ENCODE measurements around the gene CALD1.
A peak's percentile ranks its signal among the peaks of the same experiment; 100 is the strongest.

CALD1 gene, protein sequence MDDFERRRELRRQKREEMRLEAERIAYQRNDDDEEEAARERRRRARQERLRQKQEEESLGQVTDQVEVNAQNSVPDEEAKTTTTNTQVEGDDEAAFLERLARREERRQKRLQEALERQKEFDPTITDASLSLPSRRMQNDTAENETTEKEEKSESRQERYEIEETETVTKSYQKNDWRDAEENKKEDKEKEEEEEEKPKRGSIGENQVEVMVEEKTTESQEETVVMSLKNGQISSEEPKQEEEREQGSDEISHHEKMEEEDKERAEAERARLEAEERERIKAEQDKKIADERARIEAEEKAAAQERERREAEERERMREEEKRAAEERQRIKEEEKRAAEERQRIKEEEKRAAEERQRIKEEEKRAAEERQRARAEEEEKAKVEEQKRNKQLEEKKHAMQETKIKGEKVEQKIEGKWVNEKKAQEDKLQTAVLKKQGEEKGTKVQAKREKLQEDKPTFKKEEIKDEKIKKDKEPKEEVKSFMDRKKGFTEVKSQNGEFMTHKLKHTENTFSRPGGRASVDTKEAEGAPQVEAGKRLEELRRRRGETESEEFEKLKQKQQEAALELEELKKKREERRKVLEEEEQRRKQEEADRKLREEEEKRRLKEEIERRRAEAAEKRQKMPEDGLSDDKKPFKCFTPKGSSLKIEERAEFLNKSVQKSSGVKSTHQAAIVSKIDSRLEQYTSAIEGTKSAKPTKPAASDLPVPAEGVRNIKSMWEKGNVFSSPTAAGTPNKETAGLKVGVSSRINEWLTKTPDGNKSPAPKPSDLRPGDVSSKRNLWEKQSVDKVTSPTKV

DNA sequence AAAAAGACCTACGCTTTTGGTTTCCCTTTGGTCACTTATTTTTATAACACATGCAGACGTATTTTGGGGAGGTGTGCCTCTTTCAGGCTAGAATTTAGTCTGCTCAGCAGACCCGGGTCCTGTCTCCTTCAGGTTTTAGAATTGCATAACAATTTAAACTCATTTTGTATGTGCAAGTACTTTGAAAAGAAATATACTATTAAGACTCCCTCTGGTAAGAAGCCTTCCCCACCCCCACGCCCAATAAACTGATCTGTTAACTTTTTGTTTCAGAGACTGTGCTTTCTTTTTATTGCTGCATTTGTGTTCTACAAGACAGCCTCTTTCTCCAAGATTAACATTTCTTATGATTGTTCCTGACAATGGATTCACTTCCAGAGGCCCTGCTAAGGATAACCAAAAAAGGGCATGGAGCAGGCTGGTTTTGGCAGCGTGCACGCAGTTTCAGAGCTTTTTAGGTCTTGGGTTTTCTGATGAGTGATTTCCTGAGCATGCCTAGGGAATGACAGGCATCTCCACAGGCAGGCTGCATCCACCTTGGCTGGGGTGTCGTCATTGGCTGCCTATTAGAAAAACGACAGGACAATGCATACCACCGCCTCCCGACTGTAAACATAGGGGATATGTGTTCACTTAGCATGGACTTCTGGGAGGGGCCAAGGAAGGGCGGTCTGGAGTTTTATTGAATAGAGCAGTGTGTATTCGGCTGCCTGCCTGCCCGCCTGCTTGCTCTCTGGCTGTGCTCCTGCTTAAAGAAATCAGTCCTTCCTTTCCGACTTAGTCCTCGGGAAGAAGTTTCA is at the start of gene CALD1:
TSS of gene CALD1 (plus strand) at position 694 of the 800 bp plus-strand sequence. CDS start 88,100 bp downstream, outside the sequence.
- TF ChIP-seq, protein P1, sequence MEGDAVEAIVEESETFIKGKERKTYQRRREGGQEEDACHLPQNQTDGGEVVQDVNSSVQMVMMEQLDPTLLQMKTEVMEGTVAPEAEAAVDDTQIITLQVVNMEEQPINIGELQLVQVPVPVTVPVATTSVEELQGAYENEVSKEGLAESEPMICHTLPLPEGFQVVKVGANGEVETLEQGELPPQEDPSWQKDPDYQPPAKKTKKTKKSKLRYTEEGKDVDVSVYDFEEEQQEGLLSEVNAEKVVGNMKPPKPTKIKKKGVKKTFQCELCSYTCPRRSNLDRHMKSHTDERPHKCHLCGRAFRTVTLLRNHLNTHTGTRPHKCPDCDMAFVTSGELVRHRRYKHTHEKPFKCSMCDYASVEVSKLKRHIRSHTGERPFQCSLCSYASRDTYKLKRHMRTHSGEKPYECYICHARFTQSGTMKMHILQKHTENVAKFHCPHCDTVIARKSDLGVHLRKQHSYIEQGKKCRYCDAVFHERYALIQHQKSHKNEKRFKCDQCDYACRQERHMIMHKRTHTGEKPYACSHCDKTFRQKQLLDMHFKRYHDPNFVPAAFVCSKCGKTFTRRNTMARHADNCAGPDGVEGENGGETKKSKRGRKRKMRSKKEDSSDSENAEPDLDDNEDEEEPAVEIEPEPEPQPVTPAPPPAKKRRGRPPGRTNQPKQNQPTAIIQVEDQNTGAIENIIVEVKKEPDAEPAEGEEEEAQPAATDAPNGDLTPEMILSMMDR (IDR thresholded peaks at IDR 0.05; ENCODE audit: low read depth, low read length, missing control alignments): no peak
- H3K4me3 ChIP-seq (replicated peaks; ENCODE audit: low read depth, low read length): peak within 1 kb of the TSS; percentile 66
- DNase-seq (ENCODE audit: extremely low read depth, low read depth): peak; percentile 97

DNA sequence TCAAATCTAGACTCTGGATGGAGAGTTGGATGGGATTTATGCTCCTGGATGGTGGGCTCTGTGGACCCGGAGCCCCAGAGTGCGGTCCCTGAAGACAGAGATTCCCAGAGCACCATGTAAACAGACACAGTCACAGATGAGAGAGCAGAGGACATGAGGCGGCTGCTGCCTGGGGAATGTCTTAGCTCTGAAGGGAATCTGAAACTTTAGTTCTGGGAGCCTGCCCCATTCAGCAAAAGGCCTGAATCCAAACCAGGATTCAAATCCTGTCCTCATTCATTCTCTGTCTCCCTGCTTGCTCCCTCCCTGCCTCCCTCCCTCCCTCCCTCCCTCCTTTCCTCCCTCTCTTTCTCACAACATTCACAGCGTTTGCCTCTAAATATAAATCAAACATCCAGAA is 49.5 kb upstream of the CALD1 start:
- TF ChIP-seq, protein P1 (IDR thresholded peaks at IDR 0.05; ENCODE audit: low read depth, low read length, missing control alignments): no peak
- H3K4me3 ChIP-seq (replicated peaks; ENCODE audit: low read depth, low read length): no peak overlapping the region
- DNase-seq (ENCODE audit: extremely low read depth, low read depth): no peak

DNA sequence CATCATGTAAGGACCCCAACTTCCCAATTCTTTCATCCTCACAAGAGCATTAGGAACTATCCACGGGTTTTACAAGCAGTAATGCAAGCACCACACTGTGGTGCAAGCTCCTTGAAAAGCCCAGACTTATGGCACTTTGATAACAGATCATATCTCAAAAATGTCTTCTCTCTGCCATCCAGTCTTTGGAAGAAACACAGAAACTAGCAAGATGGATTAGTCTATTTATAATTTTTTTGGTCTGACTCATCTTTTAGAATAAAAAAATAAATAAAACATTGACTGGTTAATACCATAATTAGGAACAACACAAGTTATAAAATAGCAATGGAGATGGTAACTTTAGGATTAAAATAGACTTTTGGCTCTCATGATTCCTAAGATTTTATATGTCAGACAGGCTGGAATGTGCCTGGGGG is 49.0 kb upstream of the CALD1 start:
- TF ChIP-seq, protein P1 (IDR thresholded peaks at IDR 0.05; ENCODE audit: low read depth, low read length, missing control alignments): no peak
- no peak for DNase-seq (ENCODE audit: extremely low read depth, low read depth)
- no peak overlapping the region for H3K4me3 ChIP-seq (replicated peaks; ENCODE audit: low read depth, low read length)

DNA sequence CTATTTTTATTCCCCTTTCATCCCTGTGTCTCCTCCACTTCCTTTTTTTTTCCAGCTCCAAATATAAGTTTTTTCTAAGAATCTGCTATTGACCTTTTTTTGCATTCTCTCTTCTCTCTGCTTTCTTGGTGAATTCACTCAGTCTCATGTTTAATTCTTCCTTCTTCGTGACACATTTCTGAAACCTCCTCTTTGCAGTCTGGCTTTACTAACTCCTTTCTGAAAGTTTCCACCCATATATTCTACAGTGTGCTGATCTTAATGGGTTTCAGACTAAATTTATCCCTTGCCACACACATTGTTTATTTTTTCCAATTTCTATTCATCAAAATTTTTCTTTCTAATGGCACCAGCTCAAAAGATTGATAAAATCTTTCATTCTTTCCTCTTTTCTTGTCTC is 47.8 kb upstream of the CALD1 start:
- TF ChIP-seq, protein P1 (IDR thresholded peaks at IDR 0.05; ENCODE audit: low read depth, low read length, missing control alignments): no peak
- no peak overlapping the region for H3K4me3 ChIP-seq (replicated peaks; ENCODE audit: low read depth, low read length)
- no peak for DNase-seq (ENCODE audit: extremely low read depth, low read depth)

DNA sequence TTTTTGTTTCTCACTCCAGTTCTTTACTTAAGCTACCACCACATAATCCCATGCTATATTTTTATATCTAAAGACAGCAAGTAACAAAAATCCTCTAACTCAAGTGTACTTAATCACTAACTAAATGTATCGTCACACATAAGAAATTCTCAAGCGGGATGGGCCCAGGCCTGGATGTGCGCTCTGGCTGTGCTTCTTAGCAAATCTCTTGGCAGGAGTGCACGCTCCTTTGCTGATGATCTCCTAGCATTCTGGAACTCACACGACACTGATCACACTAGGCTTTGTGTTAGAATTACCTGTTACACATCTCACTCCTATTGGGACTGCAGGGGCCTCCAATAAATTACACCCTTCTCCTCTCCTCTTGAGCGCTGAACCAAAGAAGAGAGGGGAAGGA is 46.7 kb upstream of the CALD1 start:
- TF ChIP-seq, protein P1 (IDR thresholded peaks at IDR 0.05; ENCODE audit: low read depth, low read length, missing control alignments): no peak
- DNase-seq (ENCODE audit: extremely low read depth, low read depth): no peak
- H3K4me3 ChIP-seq (replicated peaks; ENCODE audit: low read depth, low read length): no peak overlapping the region

DNA sequence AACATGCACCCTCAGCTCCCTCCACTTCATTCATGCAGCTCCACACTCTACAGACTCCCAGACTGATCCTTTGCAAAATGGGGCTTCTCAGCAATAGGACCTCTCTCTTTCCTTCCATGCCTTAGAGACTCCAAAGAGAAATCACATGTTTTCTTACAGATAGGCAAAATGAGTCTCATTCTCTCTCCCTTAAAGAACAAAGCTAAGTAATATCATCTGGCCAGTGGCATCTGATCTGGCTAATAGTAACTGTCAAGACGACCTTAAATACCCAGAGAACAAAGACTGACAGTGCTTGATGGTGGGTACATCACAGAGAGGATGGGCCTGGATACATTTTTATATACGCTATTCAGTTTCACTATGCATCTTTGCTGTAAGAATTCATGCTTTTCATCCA is 43.1 kb upstream of the CALD1 start:
- DNase-seq (ENCODE audit: extremely low read depth, low read depth): no peak
- TF ChIP-seq, protein P1 (IDR thresholded peaks at IDR 0.05; ENCODE audit: low read depth, low read length, missing control alignments): no peak
- no peak overlapping the region for H3K4me3 ChIP-seq (replicated peaks; ENCODE audit: low read depth, low read length)

Data from HFF-Myc (cell line).